ENCODE measurements around the gene HPS4. TPM values are rescaled to one million over a fixed set of nuclear protein-coding genes. Genes with fewer than 3 reads are reported as not detected.

HPS4 gene
- total RNA-seq, 1 donor from 2014 or later = 29.5 TPM

GRCh38 chr22:26515931-26516330 is 32.3 kb upstream of the HPS4 start:
- no peak for FAIRE-seq
- TF ChIP-seq, protein P1, sequence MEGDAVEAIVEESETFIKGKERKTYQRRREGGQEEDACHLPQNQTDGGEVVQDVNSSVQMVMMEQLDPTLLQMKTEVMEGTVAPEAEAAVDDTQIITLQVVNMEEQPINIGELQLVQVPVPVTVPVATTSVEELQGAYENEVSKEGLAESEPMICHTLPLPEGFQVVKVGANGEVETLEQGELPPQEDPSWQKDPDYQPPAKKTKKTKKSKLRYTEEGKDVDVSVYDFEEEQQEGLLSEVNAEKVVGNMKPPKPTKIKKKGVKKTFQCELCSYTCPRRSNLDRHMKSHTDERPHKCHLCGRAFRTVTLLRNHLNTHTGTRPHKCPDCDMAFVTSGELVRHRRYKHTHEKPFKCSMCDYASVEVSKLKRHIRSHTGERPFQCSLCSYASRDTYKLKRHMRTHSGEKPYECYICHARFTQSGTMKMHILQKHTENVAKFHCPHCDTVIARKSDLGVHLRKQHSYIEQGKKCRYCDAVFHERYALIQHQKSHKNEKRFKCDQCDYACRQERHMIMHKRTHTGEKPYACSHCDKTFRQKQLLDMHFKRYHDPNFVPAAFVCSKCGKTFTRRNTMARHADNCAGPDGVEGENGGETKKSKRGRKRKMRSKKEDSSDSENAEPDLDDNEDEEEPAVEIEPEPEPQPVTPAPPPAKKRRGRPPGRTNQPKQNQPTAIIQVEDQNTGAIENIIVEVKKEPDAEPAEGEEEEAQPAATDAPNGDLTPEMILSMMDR (IDR thresholded peaks at IDR 0.05; ENCODE audit: insufficient read depth, low read length, severe bottlenecking) = no peak
- no peaks in the 10 kb centered on the region for H3K36me3 ChIP-seq (ENCODE audit: control insufficient read depth, insufficient read depth, low read length)
- no peak for DNase-seq (ENCODE audit: low read depth)
- no peaks in the 10 kb centered on the region for H3K27me3 ChIP-seq (ENCODE audit: control insufficient read depth, insufficient read depth, low read length)
- H3K4me3 ChIP-seq (ENCODE audit: low read depth, low read length) = no peak overlapping the region

DNA sequence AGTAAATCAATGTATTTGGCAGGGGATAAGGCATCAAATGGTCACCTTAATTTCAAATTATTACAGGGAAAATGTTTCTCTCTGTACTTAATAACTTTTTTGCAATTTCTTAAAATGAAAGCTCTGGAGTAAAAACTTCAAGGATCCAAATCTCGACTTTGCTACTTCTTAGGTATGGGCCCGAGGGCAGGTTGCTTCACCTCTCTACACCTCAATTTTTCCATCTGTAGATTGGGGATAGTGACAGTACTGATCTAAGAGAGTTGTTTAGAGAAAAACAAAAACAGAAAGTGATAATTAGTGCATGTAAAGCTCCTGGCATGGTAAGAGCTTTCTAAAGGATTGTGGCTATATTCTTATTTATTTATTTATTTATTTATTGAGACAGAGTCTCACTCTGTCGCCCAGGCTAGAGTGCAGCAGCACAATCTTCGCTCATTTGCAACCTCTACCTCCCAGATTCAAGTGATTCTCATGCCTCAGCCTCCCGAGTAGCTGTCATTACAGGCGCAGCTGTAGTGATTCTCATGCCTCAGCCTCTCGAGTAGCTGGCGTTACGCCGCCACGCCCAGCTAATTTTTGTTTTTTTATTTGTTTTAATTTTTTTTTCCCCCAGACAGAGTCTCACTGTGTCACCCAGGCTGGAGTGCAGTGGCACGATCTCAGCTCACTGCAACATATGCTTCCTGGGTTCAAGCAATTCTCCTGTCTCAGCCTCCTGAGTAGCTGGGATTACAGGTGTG is 31.0 kb upstream of the HPS4 start:
- DNase-seq (ENCODE audit: low read depth) = no peak
- peaks cover 3% of the 10 kb centered on the region for H3K36me3 ChIP-seq (ENCODE audit: control insufficient read depth, insufficient read depth, low read length)
- no peak overlapping the region for H3K4me3 ChIP-seq (ENCODE audit: low read depth, low read length)
- no peak for FAIRE-seq
- TF ChIP-seq, protein P1 (IDR thresholded peaks at IDR 0.05; ENCODE audit: insufficient read depth, low read length, severe bottlenecking) = no peak
- H3K27me3 ChIP-seq (ENCODE audit: control insufficient read depth, insufficient read depth, low read length) = no peaks in the 10 kb centered on the region

DNA sequence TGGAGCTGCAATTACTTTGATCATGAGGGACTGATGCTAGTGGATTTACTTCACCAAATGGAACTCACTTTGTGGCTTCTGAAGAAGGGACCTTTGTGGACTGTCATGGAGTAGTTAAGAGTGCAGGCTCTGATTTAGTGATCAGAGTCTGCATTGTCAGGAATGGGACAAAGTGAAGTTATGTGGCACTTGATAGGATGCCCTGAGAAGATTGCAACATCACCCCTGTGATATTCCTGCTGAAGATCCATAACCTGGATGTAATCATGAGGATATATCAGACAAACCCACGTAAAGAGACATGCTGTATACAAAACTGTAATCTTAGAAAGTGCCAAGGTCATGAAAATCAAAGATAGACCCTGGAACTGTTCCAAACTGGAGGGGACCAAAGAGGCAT is 30.3 kb upstream of the HPS4 start:
- TF ChIP-seq, protein P1 (IDR thresholded peaks at IDR 0.05; ENCODE audit: insufficient read depth, low read length, severe bottlenecking) = no peak
- FAIRE-seq (no peak), DNase-seq (ENCODE audit: low read depth) (no peak)
- Histone ChIP-seq H3K4me3 (ENCODE audit: low read depth, low read length) (no peak overlapping the region), H3K27me3 (ENCODE audit: control insufficient read depth, insufficient read depth, low read length) (no peaks in the 10 kb centered on the region), H3K36me3 (ENCODE audit: control insufficient read depth, insufficient read depth, low read length) (peaks cover 7% of the 10 kb centered on the region)

- no peaks in the 10 kb centered on the region for H3K27me3 ChIP-seq (ENCODE audit: control insufficient read depth, insufficient read depth, low read length)
- FAIRE-seq (no peak), DNase-seq (ENCODE audit: low read depth) (peak; percentile 82)
- TF ChIP-seq, protein P1 (IDR thresholded peaks at IDR 0.05; ENCODE audit: insufficient read depth, low read length, severe bottlenecking) = no peak
- peaks cover 11% of the 10 kb centered on the region for H3K36me3 ChIP-seq (ENCODE audit: control insufficient read depth, insufficient read depth, low read length)
- peak within 1 kb of the TSS; percentile 85 for H3K4me3 ChIP-seq (ENCODE audit: low read depth, low read length)
Observed at GRCh38 chr22:26512149-26512793, 28.7 kb upstream of the HPS4 start, which contains the start of gene TFIP11. TFIP11 (minus strand) TSS chr22:26512473; CDS start chr22:26510272, 2,201 bp downstream.

DNA sequence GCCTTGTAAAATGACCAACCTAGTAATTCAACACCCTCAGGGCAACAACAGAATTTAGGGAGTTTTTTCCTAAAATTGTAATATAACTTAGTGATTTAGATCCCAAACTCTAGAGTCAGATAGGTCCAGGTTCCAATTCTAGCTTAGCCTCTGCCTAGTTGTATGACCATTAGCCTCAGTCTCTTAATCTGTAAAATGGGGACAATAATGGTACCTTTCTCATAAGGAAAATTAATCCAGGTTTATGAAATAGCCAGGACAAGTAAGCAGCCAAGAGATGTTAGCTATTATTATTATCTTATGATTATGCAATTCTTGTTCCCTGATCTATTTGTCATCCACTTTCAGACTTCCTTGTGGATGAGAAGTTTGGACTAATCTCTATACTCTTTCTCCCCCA is 24.6 kb upstream of the HPS4 start:
- peaks cover 30% of the 10 kb centered on the region for H3K36me3 ChIP-seq (ENCODE audit: control insufficient read depth, insufficient read depth, low read length)

More for the DNA sequence above, 24.6 kb upstream of the HPS4 start:
- H3K4me3 ChIP-seq (ENCODE audit: low read depth, low read length) = no peak overlapping the region
- TF ChIP-seq, protein P1 (IDR thresholded peaks at IDR 0.05; ENCODE audit: insufficient read depth, low read length, severe bottlenecking) = no peak
- DNase-seq (ENCODE audit: low read depth) (no peak), FAIRE-seq (no peak)
- no peaks in the 10 kb centered on the region for H3K27me3 ChIP-seq (ENCODE audit: control insufficient read depth, insufficient read depth, low read length)

All from bronchial epithelial cell (primary cell).